OCI-LY7 (cell line): ENCODE data around the gene ZNRF3.

Experiments
- CTCF ChIP-seq: fragments of 200-600 bp; sonication (generic); conservative IDR thresholded peaks from 2 replicates; pipeline ENCODE4 v1.5.1; 2014; ENCODE audit warnings: mild to moderate bottlenecking, antibody characterized with exemption, low read length, moderate library complexity, mixed read lengths
- EZH2phosphoT487 ChIP-seq: fragments of 200-600 bp; sonication (generic); IDR thresholded peaks from 2 replicates; pipeline ENCODE4 v1.6.1; 2018; ENCODE audit warnings: low read depth, borderline replicate concordance, mild to moderate bottlenecking, mixed run types, antibody characterized with exemption, low read length, moderate library complexity, mixed read lengths

- no peak for TF ChIP-seq CTCF
- TF ChIP-seq EZH2phosphoT487 = no peak
Measured at GRCh38 chr22:29061773-29062172, 178.4 kb downstream of the ZNRF3 start, which contains the start of gene C22orf31.
